Measurements from ENCODE around the gene ASTN2.

- TF ChIP-seq GATA3 (IDR thresholded peaks at IDR 0.05; ENCODE audit: low read depth, low read length): no peak
- TF ChIP-seq GATA2 (IDR thresholded peaks at IDR 0.05; ENCODE audit: low read depth, low read length): no peak
Measured at GRCh38 chr9:117044241-117044640, 370.6 kb downstream of the ASTN2 start.

Data from SH-SY5Y (cell line).